HG03135 (cell line): Measurements from ENCODE around the gene KCTD17.

Experiments
- ATAC-seq: cut with Tn5 transposase; IDR thresholded peaks from one replicate; pipeline ENCODE4 v1.9.1; 2021; ENCODE audit warnings: mild to moderate bottlenecking, moderate library complexity; ENCODE audit not compliant: unreplicated experiment

Gene KCTD17

DNA sequence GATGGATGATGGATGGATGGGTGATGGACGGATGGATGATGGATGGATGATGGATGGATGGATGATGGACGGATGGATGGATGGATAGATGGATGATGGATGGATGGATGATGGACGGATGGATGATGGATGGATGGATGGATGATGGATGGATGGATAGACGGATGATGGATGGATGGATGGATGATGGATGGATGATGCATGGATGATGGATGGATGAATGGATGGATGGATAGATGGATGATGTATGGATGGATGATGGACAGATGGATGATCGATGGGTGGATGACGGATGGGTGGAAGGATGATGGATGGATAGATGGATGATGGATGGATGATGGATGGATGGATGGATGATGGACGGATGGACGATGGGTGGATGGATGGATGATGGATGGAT, 21.1 kb downstream of the KCTD17 start:
- no peak for ATAC-seq

DNA sequence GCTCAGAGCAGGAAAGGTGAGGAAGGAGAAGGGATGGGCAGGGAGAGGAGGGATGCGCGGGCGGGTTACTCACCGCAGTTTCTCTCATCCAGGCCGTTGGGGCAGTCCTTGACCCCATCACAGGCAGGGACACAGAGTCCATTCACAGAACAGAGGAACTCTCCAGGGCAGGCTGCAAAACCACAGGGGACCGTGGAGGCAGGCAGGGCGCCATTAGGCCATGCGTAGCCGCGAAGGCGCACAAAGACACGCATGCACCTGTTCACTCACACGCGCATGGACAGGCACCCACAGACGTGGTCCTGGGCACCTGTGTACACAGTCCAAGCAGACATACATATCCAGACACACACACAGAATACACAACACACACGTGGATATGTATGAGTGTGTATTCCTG, 23.0 kb downstream of the KCTD17 start:
- ATAC-seq, result no peak

DNA sequence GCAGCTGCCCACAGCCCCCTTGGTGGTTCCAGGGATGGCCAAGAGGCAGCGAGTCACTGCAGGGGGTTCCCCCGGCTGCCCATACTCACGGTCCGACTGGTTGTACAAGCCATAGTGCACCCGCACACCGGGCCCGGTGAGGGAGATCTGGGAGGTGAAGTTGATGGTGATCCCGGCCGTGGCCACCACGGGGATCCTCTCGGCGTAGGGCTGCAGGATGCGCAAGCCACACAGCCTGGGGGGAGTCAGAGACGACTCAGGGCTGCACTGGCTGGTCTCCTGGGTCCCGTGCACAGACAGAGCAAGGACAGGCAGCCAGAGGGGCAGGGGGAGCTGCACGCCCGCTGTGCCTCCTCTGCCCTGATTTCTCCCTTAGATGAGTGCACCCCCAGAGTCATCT, 23.5 kb downstream of the KCTD17 start:
- ATAC-seq, result no peak

DNA sequence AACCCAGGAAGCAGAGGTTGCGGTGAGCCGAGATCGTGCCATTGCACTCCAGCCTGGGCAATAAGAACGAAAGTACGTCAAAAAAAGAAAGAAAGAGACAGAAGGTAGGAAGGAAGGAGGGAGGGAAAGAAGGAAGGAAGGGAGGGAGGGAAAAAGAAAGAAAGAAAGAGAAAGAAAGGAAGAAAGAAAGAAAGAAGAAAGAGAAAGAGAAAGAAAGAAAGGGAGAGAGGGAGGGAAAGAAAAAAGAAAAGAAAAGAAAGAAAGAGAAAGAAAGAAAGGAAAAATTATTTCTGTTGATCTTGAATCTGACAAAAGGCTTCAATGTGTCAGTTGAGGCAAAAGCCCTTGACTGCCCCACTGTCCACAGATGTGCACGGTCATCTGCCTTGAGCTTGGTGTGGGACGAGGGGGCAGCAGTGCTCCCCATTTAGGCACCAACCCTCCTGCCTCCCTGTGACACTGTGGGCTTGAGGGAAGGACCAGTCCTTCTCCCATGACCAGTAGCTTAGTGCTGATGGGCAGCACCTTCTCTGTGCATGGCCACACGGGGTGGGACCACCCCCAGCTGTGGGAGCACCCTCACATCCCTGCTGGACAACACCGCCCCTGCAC, 24.4 kb downstream of the KCTD17 start:
- no peak for ATAC-seq

DNA sequence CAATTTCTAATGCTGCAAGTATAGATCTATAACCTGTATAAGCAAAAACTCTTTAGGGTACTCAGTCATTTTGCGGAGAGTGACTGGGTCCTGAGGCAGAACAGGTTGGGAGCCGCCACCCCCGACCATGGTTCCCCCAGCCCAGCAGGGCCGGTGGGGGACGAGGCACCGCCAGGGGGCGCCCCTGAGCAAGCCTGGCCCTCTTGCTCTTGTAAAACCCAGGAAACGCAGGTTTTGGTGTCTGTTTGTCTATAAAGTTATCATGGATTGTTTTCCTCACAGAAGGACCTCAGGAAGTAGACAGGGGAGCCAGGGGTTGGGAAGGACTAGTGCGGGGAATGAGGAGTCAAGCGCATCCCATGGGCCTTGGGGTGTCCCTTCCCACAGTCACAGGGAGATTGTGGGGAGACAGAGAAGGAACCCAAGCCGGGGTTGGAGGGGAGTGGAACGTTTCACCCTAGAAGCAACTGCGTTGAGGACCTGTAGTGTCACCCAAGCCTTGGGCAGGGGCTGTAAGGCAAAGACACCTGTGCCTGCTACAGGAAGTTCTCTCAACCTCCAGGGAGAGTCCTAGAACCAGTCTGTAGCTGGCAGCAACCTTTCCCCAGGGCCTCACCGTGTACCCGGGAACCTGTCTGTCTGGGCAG, 26.4 kb downstream of the KCTD17 start:
- ATAC-seq, result no peak

DNA sequence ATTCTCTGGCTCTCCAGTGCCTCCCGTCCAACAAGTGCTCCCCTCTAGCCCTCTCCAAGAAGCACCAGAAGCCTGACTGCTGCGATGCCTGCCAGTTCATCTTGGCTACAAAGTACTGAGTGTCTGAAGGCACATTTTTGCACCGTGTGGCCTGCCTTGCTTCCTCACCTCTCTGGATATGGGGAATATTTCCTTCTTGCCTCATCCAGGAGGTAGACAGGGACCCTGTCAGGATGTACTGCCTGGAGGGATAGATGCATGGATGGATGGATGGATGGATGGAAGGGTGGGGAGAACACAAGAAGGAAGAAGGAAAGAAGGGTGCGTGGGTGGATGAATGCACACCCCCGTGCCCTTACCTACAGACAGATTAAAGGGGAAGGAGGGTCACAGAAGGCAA, 27.6 kb downstream of the KCTD17 start:
- no peak for ATAC-seq

DNA sequence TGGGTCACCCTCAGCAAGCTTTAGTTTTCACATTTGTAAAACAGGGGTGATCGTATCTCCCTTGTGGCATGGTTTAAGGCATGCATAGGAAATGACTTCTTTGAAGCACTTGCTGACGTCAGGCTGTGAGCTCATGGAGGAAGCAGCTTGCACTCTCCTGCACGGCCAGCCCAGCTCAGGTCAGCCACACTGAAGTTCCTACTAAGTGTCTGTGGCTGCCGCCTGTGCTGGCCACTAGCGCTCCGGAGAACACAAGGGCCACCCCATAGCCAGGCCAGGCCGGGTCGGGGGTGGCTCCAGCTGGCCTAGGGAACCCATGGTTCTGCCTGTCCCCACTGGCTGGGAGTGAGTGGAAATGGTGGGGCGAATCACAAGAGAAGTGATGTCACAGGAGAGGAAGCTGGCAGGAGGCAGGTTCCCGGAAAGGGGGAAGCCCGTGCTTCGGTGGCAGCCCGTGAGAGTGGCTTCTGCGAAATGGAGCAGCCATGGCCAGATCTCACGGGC, 28.2 kb downstream of the KCTD17 start:
- ATAC-seq, result no peak

DNA sequence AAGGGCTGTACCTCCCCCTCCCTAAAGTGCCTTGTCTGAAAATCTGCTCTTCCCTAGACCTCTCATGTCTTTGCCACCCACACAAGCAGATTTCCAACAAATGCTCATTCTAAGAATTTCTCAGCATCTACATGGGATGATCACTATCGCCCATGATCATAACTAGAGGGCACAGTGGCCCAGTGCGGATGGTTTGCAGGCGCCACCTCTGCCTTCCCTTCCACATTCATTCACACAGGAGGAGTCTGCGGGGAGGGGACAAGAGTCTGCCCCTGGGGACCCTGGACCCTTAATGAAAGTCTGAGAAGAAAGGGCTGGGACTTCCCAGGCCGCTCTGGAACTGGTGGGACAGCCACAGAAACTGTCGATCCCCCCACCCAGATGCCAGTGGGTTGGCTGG, 28.9 kb downstream of the KCTD17 start:
- no peak for ATAC-seq

DNA sequence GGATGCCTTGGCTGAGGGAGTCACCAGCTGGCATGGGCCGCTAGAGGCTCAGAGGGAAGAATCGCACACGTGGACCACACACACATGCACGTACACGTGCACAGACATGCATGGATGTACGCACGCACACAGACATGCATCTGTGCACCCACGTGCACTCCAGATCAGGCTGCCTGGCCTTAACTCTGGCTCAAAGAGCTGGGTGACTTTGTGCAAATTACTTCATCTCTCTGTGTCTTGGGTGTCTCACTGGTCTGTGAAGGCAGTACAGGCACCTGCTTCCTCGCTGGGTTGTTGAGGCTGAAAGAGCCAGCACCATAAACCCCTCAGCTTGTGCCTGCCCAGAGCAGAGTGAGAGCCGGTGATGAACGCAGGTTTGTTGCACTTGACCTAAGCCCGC, 29.3 kb downstream of the KCTD17 start:
- no peak for ATAC-seq

DNA sequence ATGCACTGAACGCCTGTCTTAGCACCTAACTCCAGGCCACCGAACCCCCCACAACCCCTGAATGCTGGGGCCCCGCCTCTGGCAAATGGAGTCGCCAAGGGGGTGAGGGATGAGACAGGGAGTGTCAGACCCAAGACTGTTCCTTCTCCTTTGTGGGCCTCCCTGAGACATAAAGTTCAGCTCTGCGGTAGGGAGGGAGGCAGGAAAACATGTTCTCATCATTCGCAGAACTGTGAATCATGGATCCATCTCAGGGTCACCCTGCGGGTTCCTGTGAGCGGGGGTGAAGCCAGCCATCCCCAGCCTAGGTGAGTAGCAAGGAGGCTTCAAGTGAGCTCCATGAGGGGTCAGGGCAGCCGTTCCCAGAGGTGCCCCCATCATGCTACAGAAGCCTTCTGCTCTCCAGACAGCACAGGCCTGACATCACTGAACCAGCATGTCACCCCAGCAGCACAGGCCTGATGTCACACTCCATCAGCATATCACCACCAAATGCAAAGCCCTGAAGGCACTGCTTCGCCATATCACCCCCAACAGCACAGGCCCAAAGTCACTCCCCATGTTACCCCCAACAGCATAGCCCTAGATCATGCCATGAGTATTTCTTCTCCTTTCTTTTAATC, 30.8 kb downstream of the KCTD17 start:
- no peak for ATAC-seq

DNA sequence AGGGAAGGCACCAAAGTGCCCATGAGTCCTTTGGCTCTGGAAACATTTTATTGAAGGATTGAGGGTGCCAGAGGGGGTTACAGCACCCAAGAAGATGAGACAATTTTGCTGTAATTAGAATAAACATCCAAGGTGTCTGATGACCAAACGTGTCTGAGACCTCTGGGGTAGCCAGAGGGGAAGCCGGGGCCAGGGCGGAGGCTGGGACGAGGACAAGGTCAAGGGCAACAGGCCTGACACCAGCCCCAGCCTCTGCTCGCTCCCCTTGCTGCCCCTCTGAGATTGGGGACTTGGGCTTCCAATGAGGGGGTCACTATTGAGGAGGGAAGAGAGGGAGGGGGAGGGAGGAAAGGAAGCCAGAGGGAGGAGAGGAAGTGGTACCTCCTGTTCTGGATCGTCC, 32.4 kb downstream of the KCTD17 start:
- no peak for ATAC-seq

DNA sequence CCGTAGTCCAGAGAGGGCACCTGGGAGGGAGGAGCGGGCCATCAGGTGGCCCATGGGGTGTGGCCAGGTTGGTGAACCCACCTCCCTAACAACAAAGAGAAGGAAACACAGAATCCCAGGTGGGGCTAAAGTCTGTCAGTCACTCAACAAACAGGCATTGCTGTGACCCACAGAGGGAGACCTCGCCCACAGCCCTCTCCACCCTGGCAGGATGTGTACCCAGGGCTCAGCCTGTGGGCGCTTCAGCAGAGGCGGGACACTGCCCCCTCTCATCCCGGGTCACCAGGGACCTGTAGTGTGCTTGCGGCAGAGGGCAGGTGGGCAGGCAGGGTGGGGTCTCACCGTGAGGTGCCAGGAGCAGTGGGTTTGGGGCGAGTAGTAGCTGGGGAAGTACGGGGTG, 32.8 kb downstream of the KCTD17 start:
- no peak for ATAC-seq

DNA sequence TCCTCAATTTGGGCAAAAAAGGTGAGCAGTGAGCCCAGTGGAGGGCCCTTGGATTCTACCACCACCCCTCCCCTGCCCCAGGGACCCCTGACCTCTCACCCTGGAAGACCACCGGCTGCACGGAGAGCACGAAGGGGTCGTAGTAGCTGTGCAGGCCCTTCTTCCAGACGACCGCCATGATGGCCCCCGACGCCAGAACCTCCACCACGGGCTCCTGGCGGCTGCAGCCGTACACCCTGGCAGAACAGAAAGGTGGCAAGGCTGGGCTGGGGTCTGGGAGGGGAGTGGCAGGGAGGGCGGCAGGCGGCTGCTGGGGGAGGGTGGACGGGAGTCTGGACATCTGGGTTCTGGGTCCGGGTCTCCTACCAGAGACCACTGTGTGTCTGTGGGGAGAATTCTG, 34.6 kb downstream of the KCTD17 start:
- no peak for ATAC-seq

DNA sequence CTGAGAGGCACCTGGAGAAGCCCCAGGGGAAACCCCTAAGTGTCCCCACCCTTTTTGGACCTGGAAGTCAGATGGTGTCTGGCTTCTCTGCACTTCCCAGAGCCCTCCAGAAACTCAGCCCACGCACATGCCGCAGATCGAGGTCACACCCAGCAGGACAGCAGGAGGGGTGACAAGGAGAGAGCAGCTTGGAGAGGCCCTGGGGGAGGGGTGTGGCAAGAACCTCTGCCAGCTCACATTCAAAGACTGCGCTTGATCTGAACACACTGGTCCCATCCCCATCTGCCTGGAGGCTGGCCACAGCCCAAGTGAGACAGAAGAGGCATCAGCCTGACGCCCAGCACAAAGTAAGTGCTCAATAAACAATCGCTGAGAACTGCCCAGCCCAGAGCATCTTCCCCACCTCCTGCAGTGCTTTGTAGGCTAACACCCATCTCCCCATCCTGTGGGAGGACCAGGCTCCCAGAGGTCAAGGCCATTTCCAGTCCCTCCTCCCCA, 36.6 kb downstream of the KCTD17 start:
- ATAC-seq, result no peak

DNA sequence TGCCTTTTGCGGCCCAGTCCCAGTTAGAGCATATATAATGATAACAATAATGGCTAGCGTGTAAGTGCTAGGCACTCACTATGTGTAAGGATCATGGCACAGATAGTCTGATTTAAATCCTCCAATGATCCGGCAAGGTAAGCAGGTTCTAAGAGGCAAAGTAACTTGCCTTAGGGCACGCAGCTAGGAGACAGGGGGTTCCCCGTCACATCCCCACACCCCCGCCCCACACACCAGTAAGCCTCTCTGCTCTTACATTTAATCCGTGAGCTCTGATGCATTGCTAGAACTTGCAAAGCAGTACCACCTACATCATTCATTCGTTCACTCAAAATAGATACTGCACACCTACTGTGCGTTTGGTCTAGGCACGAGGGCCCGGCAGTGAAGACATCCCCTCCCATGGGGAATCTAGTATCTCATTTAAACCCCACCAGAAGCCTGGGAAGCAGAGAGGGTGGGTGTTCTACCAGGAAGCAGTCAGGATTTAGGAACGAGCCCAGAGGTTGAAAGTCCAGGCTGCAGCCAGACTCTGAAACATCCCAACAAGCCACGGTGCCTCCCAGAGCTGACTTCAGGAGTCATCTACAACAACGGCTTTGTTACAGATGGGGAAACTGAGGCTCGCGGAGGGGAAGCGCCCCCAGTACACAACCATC, 37.3 kb downstream of the KCTD17 start:
- ATAC-seq, result no peak

DNA sequence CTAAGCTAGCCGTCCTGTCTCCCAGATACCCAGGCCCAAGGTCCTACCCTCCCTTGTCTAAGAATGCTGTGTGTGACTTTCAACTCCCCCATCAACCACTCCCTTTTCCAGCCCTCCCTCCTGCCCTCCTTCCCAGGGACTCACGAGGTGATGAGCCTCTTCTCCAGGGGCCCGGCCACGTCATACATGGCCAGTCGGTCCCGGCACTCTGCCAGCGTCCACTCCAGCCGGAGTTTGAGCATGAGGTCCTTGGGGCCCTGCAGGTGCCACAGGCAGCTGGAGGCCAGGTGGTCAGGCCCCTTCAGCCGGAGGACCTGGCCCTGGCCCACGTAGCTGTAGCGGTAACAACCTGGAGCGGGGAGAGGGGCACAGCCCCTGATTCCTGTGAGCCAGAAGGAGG, 37.9 kb downstream of the KCTD17 start:
- no peak for ATAC-seq

DNA sequence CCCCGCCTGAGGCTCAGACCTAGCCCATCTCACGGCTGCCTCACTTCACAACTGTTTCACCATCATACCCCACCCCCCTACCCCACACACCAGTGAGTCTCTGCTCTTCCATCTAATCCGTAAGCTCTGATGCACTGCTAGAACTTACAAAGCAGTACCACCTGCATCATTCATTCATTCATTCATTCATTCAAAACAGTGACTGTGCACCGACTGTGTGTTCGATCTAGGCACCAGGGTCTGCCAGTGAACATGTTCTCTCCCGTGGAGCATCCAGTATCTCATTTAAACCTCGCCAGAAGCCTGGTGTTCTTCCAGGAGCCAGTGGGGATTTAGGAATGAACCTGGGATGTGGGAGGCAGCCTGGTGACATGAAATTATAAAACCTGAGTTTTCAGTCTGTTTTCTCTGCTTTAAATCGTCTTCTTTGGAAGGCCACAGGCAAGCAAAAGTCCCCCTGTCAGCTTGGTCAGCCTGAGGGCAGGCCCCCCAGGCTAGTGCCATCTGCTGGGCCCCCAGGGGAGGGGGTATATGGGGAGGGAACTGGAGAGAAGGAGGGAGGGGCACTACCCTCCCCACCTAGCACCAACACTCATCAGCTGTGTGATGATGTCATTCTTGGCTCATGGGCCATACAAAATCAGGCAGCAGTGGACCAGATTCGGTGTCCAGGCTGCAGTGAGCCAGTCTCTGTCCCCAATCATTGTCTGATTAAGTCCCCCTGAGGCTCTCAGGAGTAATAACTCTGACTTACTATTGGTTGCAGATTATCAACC, 39.6 kb downstream of the KCTD17 start:
- no peak for ATAC-seq

DNA sequence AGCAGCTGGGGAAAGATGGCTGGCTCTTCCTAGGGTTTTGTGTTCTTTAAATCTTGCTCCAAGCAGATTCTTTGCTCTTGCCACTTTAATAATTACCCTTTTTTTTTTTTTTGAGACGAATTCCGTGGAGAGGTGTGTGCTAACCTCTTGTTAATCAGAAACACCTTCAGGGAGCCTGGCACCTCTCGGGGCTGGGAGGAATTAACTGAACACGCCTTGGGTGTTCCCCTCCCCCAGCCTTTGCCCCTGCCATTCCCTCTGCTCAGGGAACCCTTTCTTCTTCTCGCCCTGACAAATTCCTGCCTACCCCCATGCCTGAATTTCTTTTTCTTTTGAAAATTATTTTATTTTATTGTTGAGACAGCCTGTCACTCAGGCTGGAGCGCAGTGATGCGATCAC, 40.5 kb downstream of the KCTD17 start:
- no peak for ATAC-seq

DNA sequence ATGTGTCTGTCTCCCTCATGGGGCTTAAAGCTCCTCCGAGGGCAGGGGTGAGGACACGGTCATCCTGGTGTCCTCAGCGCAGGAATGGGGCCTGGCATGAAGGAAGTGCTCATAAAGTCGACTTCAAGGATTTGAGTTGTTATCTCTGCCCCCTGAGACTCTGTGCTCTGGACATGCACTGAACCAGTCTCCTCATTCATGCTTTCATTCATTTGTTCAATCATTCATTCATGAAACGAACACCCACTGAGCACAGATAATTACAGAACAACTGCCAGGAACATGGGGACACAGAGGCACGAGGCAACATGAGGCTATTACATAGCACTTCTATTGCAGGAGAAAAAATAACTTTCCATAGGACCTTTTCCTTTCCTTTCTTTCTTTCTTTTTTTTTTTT, 41.5 kb downstream of the KCTD17 start:
- no peak for ATAC-seq

DNA sequence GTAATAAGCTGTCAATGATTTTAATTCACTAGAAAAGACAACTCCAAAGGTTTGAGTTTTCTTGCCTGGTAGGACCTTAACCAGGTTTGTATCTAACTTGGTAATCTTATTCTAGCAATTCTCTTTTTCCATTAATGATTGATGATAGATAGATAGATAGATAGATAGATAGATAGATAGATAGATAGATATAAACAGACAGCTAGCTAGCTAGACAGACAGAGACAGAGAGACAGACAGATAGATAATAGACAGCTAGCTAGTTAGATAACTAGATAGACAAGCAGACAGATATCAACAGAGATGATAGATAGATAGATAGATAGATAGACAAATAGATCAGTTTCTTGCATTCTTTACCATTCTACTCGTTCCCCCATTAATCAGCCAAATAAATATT, 42.7 kb downstream of the KCTD17 start:
- no peak for ATAC-seq

DNA sequence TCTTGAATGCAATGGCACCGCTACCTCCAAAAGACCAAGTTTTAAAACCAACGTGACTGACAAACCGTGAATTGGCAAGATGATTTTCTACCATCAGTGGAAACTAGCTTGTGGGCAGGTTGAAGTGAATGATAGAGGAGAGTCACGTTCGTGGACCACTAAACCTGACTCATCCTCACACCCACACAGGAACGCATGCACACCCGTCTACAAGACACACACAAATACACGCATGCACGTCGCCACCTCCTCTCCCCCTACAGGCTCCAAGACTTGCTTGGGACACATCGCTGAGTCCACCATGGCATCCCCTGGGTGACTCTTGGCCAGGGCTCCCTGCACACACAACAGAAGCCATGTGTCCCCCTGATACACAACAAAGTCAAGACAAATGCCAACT, 43.6 kb downstream of the KCTD17 start:
- ATAC-seq, result no peak
